HG03095 (cell line): Measurements from ENCODE around the gene GHRH.

Source experiments
- ATAC-seq: cut with Tn5 transposase; IDR thresholded peaks from one replicate; pipeline ENCODE4 v1.9.1; 2021; ENCODE audit warnings: moderate library complexity; ENCODE audit not compliant: unreplicated experiment

The GHRH gene

DNA sequence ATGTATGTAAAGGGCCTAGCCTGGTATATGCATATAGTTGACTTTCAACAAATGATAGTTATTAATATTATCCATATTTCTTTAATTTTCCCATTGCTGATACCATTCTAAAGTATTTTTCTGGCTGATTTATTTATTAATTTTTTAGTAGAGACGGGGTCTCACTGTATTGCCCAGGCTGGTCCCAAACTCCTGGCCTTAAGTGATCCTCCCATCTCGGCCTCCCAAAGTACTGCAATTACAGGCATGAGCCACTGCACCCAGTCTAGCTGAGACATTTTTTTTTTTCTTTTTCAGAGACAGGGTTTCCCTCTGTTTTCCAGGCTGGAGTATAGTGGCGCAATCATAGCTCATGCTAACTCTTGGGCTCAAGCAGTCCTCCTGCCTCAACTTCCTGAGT, 52.4 kb downstream of the GHRH start:
- ATAC-seq: no peak

DNA sequence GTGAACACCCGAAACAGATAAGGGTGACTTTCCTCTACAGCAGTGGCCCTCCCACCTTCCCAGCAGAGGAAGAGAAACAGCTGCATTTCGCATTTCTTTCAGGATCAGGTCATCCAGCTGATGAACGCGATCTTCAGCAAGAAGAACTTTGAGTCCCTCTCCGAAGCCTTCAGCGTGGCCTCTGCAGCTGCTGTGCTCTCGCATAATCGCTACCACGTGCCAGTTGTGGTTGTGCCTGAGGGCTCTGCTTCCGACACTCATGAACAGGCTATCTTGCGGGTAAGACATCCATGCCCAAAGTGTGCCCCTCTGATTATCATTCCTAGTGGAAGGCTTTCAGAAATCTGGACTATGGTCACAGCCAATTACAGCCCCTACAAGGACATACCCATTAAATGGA, 54.4 kb downstream of the GHRH start:
- ATAC-seq: no peak

- ATAC-seq: no peak
Measured at GRCh38 chr20:37205794-37206193, 55.8 kb downstream of the GHRH start.

DNA sequence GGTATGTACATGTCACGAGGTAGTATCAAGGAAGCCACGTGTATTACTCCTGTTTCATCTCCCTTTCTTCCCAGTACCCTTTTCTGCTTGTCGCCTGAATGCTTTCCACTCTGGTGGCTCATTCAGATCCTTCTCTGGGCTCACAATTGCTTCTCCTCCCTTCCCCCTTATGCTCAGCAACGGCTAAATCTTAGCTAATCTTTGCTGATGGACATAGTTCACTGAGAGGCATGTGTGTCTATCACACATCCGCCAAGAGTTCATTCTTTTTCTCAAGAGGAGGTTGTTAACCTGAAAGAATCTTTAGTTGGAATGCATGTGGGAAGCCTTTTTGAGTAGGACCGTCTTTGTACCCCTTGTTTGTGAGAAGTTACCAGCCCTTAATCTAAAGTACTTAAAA, 56.5 kb downstream of the GHRH start:
- ATAC-seq: no peak

- no peak for ATAC-seq
Measured at GRCh38 chr20:37204056-37204455, 57.6 kb downstream of the GHRH start.

DNA sequence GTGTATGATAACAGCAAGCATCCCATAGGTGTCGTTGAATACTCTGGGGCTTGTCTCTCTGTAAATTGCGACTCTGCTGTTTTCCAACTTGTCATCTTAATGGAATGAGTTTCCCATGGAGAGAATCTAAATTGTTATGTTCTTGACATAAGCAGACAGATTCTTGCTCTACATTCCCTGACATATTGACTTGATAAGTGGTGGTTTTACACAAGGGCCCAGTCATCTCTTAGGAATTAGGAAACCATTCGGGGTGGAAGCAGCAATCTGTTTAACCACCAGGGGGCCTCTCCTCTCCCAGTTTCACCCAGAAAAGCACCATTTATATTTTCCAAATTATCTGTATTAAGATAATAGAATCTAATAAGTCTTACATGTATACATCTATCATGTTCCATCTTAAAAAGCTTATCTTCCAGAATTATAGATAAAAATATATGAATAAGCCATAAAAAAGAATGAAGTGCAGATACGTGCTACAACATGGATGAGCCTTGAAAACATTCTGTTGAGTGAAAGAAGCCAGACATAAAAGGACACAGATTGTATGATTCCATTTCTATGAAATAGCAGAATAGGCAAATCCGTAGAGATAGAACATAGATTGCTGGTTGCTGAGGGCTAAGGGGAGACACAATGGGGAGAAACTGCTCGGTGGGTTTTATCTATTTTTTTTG, 59.2 kb downstream of the GHRH start:
- ATAC-seq: no peak

GRCh38 chr20:37201827-37202162, 59.8 kb downstream of the GHRH start:
- ATAC-seq: no peak
